Measurements from ENCODE around the gene CHRNE. TPM values are rescaled to one million over a fixed set of nuclear protein-coding genes. Genes with fewer than 3 reads are reported as not detected.

The CHRNE gene
- total and polyA plus RNA-seq, 2 of the 4 experiments (the other 2 are of a cell fraction): under 0.01 to 0.21 TPM

GRCh38 chr17:4881761-4882555, 20.9 kb downstream of the CHRNE start:
- BruUV-seq (replicated peaks): no TSS peak
- Histone ChIP-seq H2AFZ (replicated peaks; ENCODE audit: low read length, poor library complexity) (peak overlapping the region; percentile 74), H2AK9ac (replicated peaks; ENCODE audit: low read depth, low read length, poor library complexity) (peak overlapping the region; percentile 48), H3K4me1 (ENCODE audit: control insufficient read depth, insufficient read depth, low read length) (no peaks in the 10 kb centered on the region), H3K9me3 (ENCODE audit: control insufficient read depth, insufficient read depth, low read length) (no peaks in the 10 kb centered on the region), H2AK5ac (ENCODE audit: low read depth, low read length) (no peak overlapping the region; the same call in 1 of the 2 replicates), H3K79me1 (ENCODE audit: low read depth in 1 of 2, low read length in 2 of 2) (peaks cover 0 to 7% of the 10 kb centered on the region in 2 experiments; a peak in 1 of 4 replicates), H3K56ac (ENCODE audit: extremely low read depth, insufficient read depth, low read length) (no peak overlapping the region), H3K18ac (ENCODE audit: low read depth, low read length) (no peak overlapping the region), H3K27ac (ENCODE audit: insufficient read depth, low read length) (no peak overlapping the region), H4K91ac (ENCODE audit: insufficient read depth, low read depth, low read length) (no peak overlapping the region), H4K20me1 (ENCODE audit: insufficient read depth, low read length) (peaks cover 15% of the 10 kb centered on the region), H3K4me3 (ENCODE audit: insufficient read depth, low read depth, low read length) (no peak overlapping the region), H3K14ac (replicated peaks; ENCODE audit: low read depth, low read length) (no peak overlapping the region), H3K36me3 (ENCODE audit: control insufficient read depth, insufficient read depth, low read length) (peaks cover 42% of the 10 kb centered on the region), H4K8ac (ENCODE audit: low read depth in 2 of 2, low read length in 2 of 2) (no peak overlapping the region), H4K5ac (ENCODE audit: low read depth, low read length) (no peak overlapping the region), H3K4me2 (ENCODE audit: low read depth, low read length) (no peak overlapping the region), H3K27me3 (ENCODE audit: control insufficient read depth, insufficient read depth, low read length) (no peaks in the 10 kb centered on the region), H2BK15ac (ENCODE audit: low read depth, low read length) (no peak overlapping the region), H3K4ac (ENCODE audit: low read depth, low read length) (no peak overlapping the region), H2BK120ac (ENCODE audit: low read depth, low read length) (no peak overlapping the region), H3K9me1 (ENCODE audit: insufficient read depth, low read length) (no peaks in the 10 kb centered on the region), H2BK20ac (ENCODE audit: low read depth, low read length) (no peak overlapping the region), H3K23ac (ENCODE audit: low read depth, low read length) (no peak overlapping the region), H2BK5ac (ENCODE audit: low read depth, low read length, poor library complexity, severe bottlenecking) (no peak overlapping the region), H3K9ac (ENCODE audit: low read depth, low read length) (no peak overlapping the region)
- dilution Hi-C loops (cut with HindIII; ENCODE audit: low sequenced_read_pairs, unreplicated experiment): no loop called here
- WGBS, 2 experiments (ENCODE audit: extremely low coverage in 2 of 2, insufficient read length in 1 of 2): 80% methylated on average over 1 of the region's 9 CpGs; no CpG with 5 or more reads in 1 of the 2 experiments
- peak; percentile 84 for ATAC-seq (ENCODE audit: low read depth)
- peak; percentile 70 for TF ChIP-seq CTCF (conservative IDR thresholded peaks at IDR 0.05; ENCODE audit: low read depth, low read length)
- no peak for TF ChIP-seq RCOR1 (IDR thresholded peaks at IDR 0.05; ENCODE audit: insufficient replicate concordance, low read length)
- no peak for TF ChIP-seq NFE2L2 (IDR thresholded peaks at IDR 0.05; ENCODE audit: low read depth, low read length)
- 0 out of 2 replicates have a peak, but pooled peaks have one; percentile 10 for TF ChIP-seq MAFK (IDR thresholded peaks at IDR 0.05; ENCODE audit: low read depth, low read length)
- peak; percentile 85 for TF ChIP-seq SMC3 (IDR thresholded peaks at IDR 0.05; ENCODE audit: low read depth, low read length)
- peak; percentile 77 for TF ChIP-seq RAD21 (IDR thresholded peaks at IDR 0.05; ENCODE audit: low read length)
- ChIA-PET CTCF (no interaction called here), POLR2A (ENCODE audit: unreplicated experiment) (no interaction called here)
- in situ Hi-C loops (cut with MboI; ENCODE audit: low sequenced_read_pairs): loop anchor here (5.0 to 10.0 kb wide), 3 partner anchors 95 to 307 kb away; partner anchors contain the start of genes ARRB2, GLTPD2 and VMO1
- peak; percentile 12 for DNase-seq
- intact Hi-C loops (cut with micrococcal nuclease): loop anchor here (1.0 to 10.0 kb wide), 3 partner anchors 48 to 317 kb away; partner anchors contain the start of genes GGT6 and MED11
